HCT116 (cell line): ENCODE data around the gene PRKACG. TPM values are rescaled to one million over a fixed set of nuclear protein-coding genes. Genes with fewer than 3 reads are reported as not detected.
"Not testable (repeated sequence)": the region's sequence is repeated elsewhere in the genome, so short reads cannot be mapped to it uniquely, and the experiment has no call there.

Experiments used
- ATAC-seq: fragments of 200-7000 bp; cut with Tn5 transposase; 2 replicates; pipeline ENCODE4 v1.9.1; 2020; ENCODE audit warnings: mild to moderate bottlenecking, moderate library complexity
- BruUV-seq: library from RNA; stranded (reverse); fragments of 400-500 nt; replicated peaks from 2 replicates; lab custom pipeline; 2021; lab: Mats Ljungman, UMichigan
- CTCF ChIA-PET: fragments of 300-600 bp; sonication (Branson Sonifier 250); formaldehyde crosslinking; loops from one replicate; lab custom pipeline; 2021; ENCODE audit warnings: antibody characterized with exemption; lab: Charles Lee
- POLR2A ChIA-PET: fragments of 300-600, 350-600 bp; sonication (Branson Sonifier 250); formaldehyde crosslinking; loops from one replicate; lab custom pipeline; 2021; ENCODE audit warnings: antibody characterized with exemption; lab: Charles Lee
- RAD21 ChIA-PET, 2 experiments: fragments of 300-600 bp; sonication (Branson Sonifier 250); formaldehyde crosslinking; loops; one replicate each; lab custom pipeline; 2023; ENCODE audit warnings: low total read pairs in 2 of 2; ENCODE audit not compliant: uncharacterized antibody in 2 of 2, unreplicated experiment in 2 of 2, low non-redundant PET in 1 of 2; lab: Charles Lee
- DNase-seq: peaks from one replicate; pipeline ENCODE4 v3.0.0-alpha.2; 2010; ENCODE audit warnings: low read depth, low spot score
- H2AFZ ChIP-seq: fragments of 200-600 bp; shearing (Covaris generic), sonication (generic); 2 replicates; pipeline ENCODE4 v1.6.1; 2017; ENCODE audit warnings: low read depth, mixed run types, mixed read lengths, antibody characterized with exemption, low read length; ENCODE audit not compliant: poor library complexity, severe bottlenecking
- H3K27ac ChIP-seq: 2 replicates; pipeline ENCODE4 v1.5.1; 2012; ENCODE audit warnings: low read depth, low read length
- H3K27me3 ChIP-seq: fragments of 200-600 bp; sonication (generic); 2 replicates; pipeline ENCODE4 v1.6.1; 2016; ENCODE audit warnings: mixed run types, low read length, mixed read lengths; ENCODE audit not compliant: insufficient read depth
- H3K36me3 ChIP-seq, 2 experiments: fragments of 200-500 bp in 1 of 2; fragments of 200-600 bp in 1 of 2; sonication (Bioruptor generic) in 1 of 2; sonication (generic) in 1 of 2; 2 replicates each; pipeline versions ENCODE4 v1.5.1 to v1.6.1; 2014 to 2016; ENCODE audit warnings: low read length in 2 of 2, inconsistent platforms in 1 of 2, mixed read lengths in 1 of 2, mixed run types in 1 of 2; ENCODE audit not compliant: insufficient read depth in 2 of 2, control insufficient read depth in 1 of 2
- H3K4me1 ChIP-seq, 2 experiments: fragments of 200-600 bp in 1 of 2; sonication (generic) in 1 of 2; 2 replicates each; pipeline versions ENCODE4 v1.5.1 to v1.6.1; 2012 to 2017; ENCODE audit warnings: low read length in 2 of 2, inconsistent platforms in 1 of 2, mild to moderate bottlenecking in 1 of 2, mixed read lengths in 1 of 2, mixed run types in 1 of 2, moderate library complexity in 1 of 2; ENCODE audit not compliant: insufficient read depth in 2 of 2, control insufficient read depth in 1 of 2
- H3K4me2 ChIP-seq: fragments of 200-600 bp; sonication (generic); 2 replicates; pipeline ENCODE4 v1.6.1; 2017; ENCODE audit warnings: mixed run types, low read length, mixed read lengths
- H3K4me3 ChIP-seq, 2 experiments: fragments of 200-600 bp in 1 of 2; sonication (generic) in 1 of 2; replicated peaks in 1 of 2; 2 replicates each; pipeline ENCODE4 v1.5.1; 2011 to 2016; ENCODE audit warnings: low read length in 2 of 2, control low read depth in 1 of 2, low read depth in 1 of 2, mild to moderate bottlenecking in 1 of 2, mixed read lengths in 1 of 2, mixed run types in 1 of 2
- H3K79me2 ChIP-seq: fragments of 200-600 bp; sonication (generic); 2 replicates; pipeline ENCODE4 v1.6.1; 2017; ENCODE audit warnings: mild to moderate bottlenecking, mixed run types, low read length, moderate library complexity, mixed read lengths; ENCODE audit not compliant: insufficient read depth
- H3K9ac ChIP-seq: fragments of 200-600 bp; sonication (generic); 2 replicates; pipeline ENCODE4 v1.6.1; 2016; ENCODE audit warnings: low read length, mixed read lengths
- H3K9me2 ChIP-seq: fragments of 200-600 bp; sonication (generic), shearing (Covaris generic); 2 replicates; pipeline ENCODE4 v1.6.1; 2017; ENCODE audit warnings: mixed run types, mild to moderate bottlenecking, moderate library complexity; ENCODE audit not compliant: insufficient read depth
- H3K9me3 ChIP-seq, 2 experiments: fragments of 200-500 bp in 1 of 2; fragments of 200-600 bp in 1 of 2; sonication (Bioruptor generic) in 1 of 2; sonication (generic) in 1 of 2; 2 replicates each; pipeline ENCODE4 v1.6.1; 2014 to 2017; ENCODE audit warnings: low read length in 2 of 2, mixed read lengths in 2 of 2, inconsistent platforms in 1 of 2, low read depth in 1 of 2, mild to moderate bottlenecking in 1 of 2, mixed run types in 1 of 2, moderate library complexity in 1 of 2; ENCODE audit not compliant: control insufficient read depth in 1 of 2, insufficient read depth in 1 of 2
- H4K20me1 ChIP-seq: fragments of 200-600 bp; sonication (generic), shearing (Covaris generic); 2 replicates; pipeline ENCODE4 v1.6.1; 2017; ENCODE audit warnings: mixed run types, mild to moderate bottlenecking, moderate library complexity; ENCODE audit not compliant: insufficient read depth
- EZH2 ChIP-seq: fragments of 200-600 bp; sonication (generic); IDR thresholded peaks from 2 replicates; pipeline ENCODE4 v1.6.1; 2017; ENCODE audit warnings: antibody characterized with exemption, mixed run types
- YY1 ChIP-seq: IDR thresholded peaks from 2 replicates; pipeline ENCODE4 v1.6.1; 2011; ENCODE audit warnings: low read length, low read depth, moderate library complexity, mild to moderate bottlenecking; ENCODE audit not compliant: insufficient replicate concordance; ENCODE audit errors: extremely low read depth
- intact Hi-C: fragments of 100-400 bp; cut with micrococcal nuclease; formaldehyde crosslinking; loops from 2 replicates; pipeline ENCODE4 v1.10.0; 2022
- total RNA-seq: library from RNA; stranded (reverse); gene quantifications from one replicate; pipeline ENCODE4 v1.2.1, GENCODE V29; 2021; ENCODE audit not compliant: unreplicated experiment

The PRKACG gene
- total RNA-seq, 1 experiment from 2014 or later = not detected

DNA sequence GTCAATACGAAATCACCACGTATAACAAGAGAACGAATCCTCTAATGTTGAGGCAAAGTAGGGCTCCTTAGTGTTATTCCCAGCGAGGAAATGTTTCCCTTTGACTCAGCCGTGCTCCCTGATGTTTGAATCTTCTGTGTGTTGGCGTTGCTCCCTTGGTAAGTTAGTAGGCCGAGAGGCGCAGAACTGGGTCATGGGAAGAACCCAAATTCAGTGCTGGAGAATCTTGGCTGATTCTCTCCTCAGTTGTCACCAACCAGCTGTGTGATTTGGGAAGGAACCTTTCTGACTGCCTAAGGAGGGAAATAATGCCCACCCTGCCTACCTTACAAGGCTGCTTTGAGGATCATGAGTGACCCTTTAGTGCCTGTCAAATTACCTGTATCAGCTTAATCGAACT, 22.5 kb downstream of the PRKACG start:
- no peak overlapping the region for H3K4me3 ChIP-seq
- ChIA-PET POLR2A (no interaction called here), CTCF (no interaction called here), RAD21 (no interaction called here)
- H2AFZ ChIP-seq = no peak overlapping the region
- BruUV-seq = no TSS peak
- no peaks in the 10 kb centered on the region for H4K20me1 ChIP-seq
- H3K9me2 ChIP-seq = no peaks in the 10 kb centered on the region
- no peaks in the 10 kb centered on the region for H3K27me3 ChIP-seq
- no peaks in the 10 kb centered on the region for H3K36me3 ChIP-seq
- no peak overlapping the region for H3K9ac ChIP-seq
- ATAC-seq (no peak), DNase-seq (no peak)
- no peaks in the 10 kb centered on the region for H3K79me2 ChIP-seq
- no peak for TF ChIP-seq YY1
- TF ChIP-seq EZH2 = no peak
- H3K4me1 ChIP-seq = no peaks in the 10 kb centered on the region
- H3K9me3 ChIP-seq = no peaks in the 10 kb centered on the region
- H3K27ac ChIP-seq = no peak overlapping the region
- no peak overlapping the region for H3K4me2 ChIP-seq
- intact Hi-C loops = loop anchor here (10.0 kb wide), 1 partner anchor 237 kb away; no protein-coding TSS in a partner anchor

DNA sequence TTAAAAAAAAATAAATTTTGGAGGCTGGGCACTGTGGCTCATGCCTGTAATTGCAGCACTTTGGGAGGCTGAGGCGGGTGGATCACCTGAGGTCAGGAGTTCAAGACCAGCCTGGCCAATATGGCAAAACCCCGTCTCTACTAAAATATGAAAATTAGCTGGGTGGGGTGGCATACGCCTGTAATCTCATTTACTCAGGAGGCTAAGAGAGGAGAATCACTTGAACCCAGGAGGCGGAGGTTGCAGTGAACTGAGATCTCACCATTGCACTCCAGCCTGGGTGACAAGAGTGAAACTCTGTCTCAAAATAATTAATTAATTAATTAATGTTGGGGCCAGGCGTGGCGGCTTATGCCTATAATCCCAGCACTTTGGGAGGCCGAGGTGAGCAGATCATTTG, 27.0 kb downstream of the PRKACG start:
- RAD21 ChIA-PET, H3K9ac ChIP-seq, H3K4me3 ChIP-seq, H2AFZ ChIP-seq, intact Hi-C loops, H3K79me2 ChIP-seq, DNase-seq, H4K20me1 ChIP-seq, H3K27ac ChIP-seq, H3K9me2 ChIP-seq, H3K36me3 ChIP-seq, H3K4me2 ChIP-seq, ATAC-seq, BruUV-seq, H3K27me3 ChIP-seq, CTCF ChIA-PET, H3K4me1 ChIP-seq, POLR2A ChIA-PET, H3K9me3 ChIP-seq: not testable (repeated sequence)
